Stimulated activated CD8-positive, alpha-beta memory T cell treated with anti-CD3 and anti-CD28 coated beads, Interleukin-7, amount 100 ng/mL, for 24 hours (primary cell): ENCODE measurements around the gene OTOP2.
A peak's percentile ranks its signal among the peaks of the same experiment; 100 is the strongest.
"Not testable (repeated sequence)": the region's sequence is repeated elsewhere in the genome, so short reads cannot be mapped to it uniquely, and the experiment has no call there.

Experiments used
- DNase-seq: peaks from one replicate; pipeline ENCODE4 v3.0.0-alpha.2; 2020; ENCODE audit warnings: low read depth

The OTOP2 gene

DNA sequence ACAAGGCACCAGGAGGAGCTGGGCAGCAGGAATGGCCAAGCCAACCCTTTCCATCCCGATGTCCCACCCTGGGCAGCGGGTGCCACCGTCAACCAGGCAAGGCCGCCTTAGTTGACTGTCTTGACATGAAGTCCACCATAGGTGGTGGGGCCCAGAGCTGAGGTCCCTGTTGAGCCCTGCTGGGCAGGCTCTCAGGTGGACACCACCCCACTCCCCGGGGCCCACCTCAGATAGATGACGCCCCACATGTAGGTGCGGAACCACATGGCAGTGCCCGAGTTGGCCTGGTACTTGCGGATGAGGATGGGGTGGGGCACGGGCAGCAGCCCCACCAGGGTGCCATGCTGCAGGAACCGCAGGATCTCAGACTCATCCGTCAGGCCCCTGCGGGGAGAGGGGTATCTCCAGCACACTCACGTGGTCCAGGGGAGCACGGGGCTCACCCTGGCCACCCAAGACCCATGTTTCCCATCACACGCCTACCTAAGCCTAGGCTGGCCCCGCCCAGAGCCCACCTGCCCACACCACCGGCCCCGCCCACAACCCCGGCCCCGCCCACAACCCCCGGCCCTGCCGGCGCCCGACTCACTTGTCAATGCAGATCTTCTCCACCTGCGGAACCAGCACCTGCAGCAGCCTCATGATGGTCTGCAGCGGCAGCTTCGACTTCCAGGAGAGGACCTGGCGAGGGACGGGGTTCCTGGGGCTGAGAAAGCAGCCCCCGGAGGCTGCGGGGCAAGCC lies 27.8 kb downstream of the OTOP2 start:
- DNase-seq, result no peak

- DNase-seq, result no peak
Measured at GRCh38 chr17:74952431-74953133, 28.5 kb downstream of the OTOP2 start.

DNA sequence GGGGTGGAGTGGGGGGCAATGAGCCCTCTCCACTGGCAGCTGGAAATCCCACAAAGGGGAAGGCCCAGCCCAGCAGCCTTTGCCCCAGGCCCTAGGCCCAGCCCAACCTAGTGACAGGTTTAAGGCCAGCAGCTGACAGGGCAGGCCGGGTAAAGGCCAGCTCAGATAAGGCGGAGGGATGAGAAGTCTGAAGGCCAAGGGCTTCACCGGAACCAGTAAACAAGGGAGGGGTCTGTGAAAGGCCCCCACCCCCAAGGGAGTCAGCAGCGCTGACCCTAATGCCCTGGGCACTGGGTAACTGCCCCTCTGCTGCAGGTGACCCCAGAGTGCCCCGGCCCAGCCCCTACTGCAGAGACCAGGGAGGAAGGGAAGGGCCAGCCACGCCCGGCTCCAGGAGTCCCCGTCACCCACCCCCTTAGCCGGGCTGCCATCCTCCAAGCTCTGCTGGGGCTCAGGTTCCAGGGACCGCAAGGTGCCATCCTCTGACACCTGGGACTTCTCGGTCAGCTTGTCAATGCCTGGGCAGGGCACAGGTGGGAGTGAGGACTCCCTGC lies 29.1 kb downstream of the OTOP2 start:
- no peak for DNase-seq

DNA sequence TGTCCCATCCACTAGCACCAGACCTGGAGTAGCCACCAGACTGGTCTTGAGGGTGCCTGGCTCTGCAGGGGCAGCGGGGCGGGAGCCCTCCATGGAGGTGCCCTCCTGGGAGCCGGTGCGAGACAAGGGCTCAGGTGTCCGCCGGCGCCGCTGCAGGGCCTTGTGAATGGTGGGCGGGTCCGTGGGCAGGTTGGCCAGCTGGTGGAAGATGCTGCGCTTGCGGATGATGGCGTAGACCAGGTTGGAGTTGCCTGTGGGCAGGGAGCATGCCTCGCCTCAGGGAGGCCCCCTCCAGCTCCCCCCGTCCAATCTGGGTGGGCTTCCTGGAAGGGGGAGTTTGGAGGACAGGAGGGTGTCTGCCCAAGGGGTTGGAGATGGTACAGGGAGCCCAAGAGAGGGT lies 30.0 kb downstream of the OTOP2 start:
- DNase-seq, result no peak

DNA sequence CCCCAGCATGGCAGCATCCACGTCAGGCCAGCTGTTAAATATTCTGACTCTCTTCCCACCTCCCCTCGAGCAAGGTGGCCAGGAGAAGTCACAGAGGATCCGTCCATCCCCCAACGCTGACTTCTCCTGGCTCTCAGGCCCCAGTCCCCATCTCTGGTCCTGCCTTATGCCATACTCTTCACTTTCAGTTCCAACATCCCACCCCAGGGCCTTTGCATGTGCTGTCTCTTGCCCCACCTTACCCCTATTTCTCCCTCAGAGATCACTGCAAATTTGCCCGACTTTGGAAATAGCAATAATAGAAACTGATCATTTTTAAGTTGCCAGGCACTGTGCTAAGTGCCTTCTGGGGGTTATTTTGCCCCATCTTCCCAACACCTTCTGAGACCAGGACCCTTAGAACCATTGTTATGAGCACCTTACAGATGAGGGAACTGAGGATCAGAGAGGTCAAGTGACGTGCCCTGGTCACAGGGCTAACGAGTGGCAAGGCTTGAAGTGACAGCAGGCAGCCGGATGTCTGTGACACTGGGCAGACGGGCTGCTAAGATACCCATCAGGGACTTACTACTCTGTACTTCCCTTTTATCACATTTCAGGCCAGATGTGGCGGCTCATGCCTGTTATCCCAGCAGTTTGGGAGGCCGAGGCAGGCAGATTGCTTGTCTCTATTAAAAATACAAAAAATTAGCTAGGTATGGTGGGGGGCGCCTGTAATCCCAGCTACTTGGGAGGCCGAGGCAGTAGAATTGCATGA lies 30.8 kb downstream of the OTOP2 start:
- no peak for DNase-seq

GRCh38 chr17:74956093-74956492 lies 32.0 kb downstream of the OTOP2 start:
- DNase-seq, result no peak

GRCh38 chr17:74957935-74958740 lies 34.1 kb downstream of the OTOP2 start:
- DNase-seq, result peak; percentile 78

GRCh38 chr17:74959826-74960515 lies 35.9 kb downstream of the OTOP2 start:
- DNase-seq, result no peak

- DNase-seq, result peak; percentile 20
Measured at GRCh38 chr17:74960570-74961342, 36.7 kb downstream of the OTOP2 start.

DNA sequence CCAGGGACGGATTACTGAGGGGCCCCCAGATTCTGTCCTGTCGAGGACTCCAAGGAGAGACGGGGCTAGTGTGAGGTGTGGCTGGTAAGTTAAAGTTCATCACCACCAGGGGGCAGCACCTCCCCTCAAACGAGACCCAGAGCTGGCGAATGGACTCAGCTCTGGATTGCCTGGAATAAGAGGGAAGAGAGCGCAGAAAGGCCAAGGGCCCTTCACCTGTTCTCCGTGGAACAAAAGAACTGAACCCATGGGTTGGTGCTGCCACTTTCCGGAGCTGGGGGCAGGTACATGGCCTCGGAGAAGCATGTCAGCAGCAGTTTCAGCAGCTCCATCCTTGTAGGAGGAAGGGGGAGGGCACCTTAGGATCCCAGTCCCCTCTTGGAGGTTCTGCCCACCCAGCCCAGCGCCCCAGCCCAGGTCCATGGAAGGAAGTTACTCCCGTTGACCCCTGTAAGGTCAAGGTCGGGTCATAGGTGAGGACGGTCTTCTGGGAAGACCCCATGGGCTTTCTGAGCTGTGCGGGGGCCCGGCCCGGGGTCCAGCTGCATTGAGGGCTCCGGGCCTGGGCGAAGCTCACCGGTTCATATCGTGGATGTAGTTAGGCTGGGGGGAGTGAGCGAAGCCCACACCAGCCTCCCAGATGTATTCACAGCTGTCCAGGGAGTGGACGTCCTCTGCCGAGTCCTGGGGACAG lies 37.7 kb downstream of the OTOP2 start:
- DNase-seq, result peak; percentile 72

DNA sequence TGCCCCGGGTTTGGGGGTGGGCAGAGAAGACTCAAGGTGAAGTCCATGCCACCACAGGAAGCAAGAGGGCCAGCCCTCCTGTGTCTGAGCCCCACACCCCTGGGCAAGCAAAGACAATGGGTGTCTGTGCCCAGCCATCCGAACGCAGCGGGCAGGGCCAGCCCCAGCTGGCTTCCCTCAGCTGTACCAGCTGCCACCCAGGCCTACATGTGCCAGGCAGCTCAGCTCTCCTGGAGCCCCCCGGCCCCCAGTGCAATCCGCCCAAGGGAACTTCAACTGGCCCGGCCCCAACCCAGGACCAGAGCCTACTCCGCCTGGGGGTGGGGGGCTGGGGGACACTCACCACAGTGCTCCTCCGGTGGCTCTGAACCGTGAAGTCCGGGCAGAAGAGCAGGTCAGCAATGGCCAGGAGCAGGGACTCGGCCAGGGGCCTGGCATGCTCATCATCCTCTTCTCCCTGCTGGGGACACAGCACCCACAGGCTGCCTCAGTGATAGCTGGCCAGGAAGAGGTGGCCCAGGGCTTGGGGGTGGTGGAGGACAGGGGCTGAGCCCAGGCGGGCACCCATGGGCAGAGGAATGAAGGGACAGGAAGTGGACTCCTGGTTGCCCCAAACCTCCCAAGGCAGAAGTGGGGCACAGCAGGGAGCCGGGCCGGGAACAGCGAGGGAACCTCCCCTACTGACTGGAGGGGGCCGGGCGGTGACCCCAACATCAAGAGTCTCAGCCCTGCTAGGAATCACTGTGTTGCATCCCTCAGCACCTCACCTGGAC lies 38.7 kb downstream of the OTOP2 start:
- DNase-seq, result no peak

- no peak for DNase-seq
Measured at GRCh38 chr17:74963656-74964055, 39.6 kb downstream of the OTOP2 start.

GRCh38 chr17:74964246-74964761 lies 40.2 kb downstream of the OTOP2 start:
- DNase-seq, result no peak

- no peak for DNase-seq
Measured at GRCh38 chr17:74964988-74965622, 41.0 kb downstream of the OTOP2 start.

GRCh38 chr17:74968361-74968780 lies 44.3 kb downstream of the OTOP2 start:
- no peak for DNase-seq

DNA sequence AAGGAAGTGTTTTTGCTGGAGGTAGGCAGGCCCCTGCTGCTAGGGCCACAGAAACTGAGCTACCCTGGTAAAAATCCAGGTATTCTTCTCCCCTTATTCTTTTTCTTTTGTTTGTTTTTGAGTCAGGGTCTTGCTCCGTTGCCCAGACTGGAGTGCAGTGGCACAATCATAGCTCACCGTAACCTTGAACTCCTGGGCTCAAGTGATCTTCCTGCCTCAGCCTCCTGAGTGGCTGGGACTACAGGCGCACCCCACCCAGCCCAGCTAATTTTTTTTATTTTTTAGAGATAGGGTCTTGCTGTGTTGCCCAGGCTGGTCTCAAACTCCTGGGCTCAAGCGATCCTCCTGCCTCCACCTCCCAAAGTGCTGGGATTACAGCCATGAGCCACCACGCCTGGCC lies 45.4 kb downstream of the OTOP2 start:
- not testable (repeated sequence) for DNase-seq

DNA sequence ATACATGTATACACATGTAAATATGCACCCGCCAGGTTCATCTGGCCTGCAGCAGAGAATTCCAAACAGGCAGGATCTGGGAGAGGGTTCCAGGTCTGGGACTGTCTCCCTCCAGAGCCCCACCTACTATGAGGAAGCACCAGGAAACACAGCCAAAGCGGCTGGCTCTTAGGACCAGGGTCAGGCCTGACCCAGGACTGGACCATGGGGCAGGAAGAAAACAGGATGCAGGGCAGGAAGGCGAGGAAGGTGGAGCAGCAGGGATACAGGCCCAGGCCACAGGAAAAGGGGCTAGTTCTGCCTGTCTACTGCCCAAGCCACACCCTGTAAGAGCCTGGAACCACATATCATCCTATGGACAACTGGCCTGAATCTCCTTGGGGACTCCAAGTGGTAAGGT lies 46.3 kb downstream of the OTOP2 start:
- DNase-seq, result no peak
